Left lung (tissue), 14 donors: Measurements from ENCODE around the gene PCDHGA1. TPM values are rescaled to one million over a fixed set of nuclear protein-coding genes. Genes with fewer than 3 reads are reported as not detected.

ENCODE experiments used
- ATAC-seq: fragments of 200-7000 bp; cut with Tn5 transposase; one replicate; pipeline ENCODE4 v1.9.1; 2020; ENCODE audit warnings: moderate library complexity
- DNase-seq, 4 donors: peaks; one replicate each; pipeline ENCODE4 v3.0.0-alpha.2; 2013 to 2020
- H3K27ac ChIP-seq, 2 donors: fragments of 200-600 bp; sonication (generic) in 1 of 2; one replicate each; pipeline versions ENCODE4 v1.5.0 to v1.8.0; 2020 to 2021
- H3K27me3 ChIP-seq, 2 donors: fragments of 200-600 bp; sonication (generic) in 1 of 2; one replicate each; pipeline versions ENCODE4 v1.5.0 to v1.8.0; 2020 to 2021
- H3K36me3 ChIP-seq, 2 donors: fragments of 200-600 bp; sonication (generic) in 1 of 2; one replicate each; pipeline versions ENCODE4 v1.5.0 to v1.8.0; 2020 to 2021
- H3K4me1 ChIP-seq, 2 donors: fragments of 200-600 bp; one replicate each; pipeline ENCODE4 v1.8.0; 2021
- H3K4me3 ChIP-seq, 2 donors: fragments of 200-600 bp; sonication (generic) in 1 of 2; one replicate each; pipeline versions ENCODE4 v1.5.0 to v1.8.0; 2020 to 2021; ENCODE audit warnings: mild to moderate bottlenecking in 1 of 2
- H3K9me3 ChIP-seq, 2 donors: fragments of 200-600 bp; sonication (generic) in 1 of 2; one replicate each; pipeline versions ENCODE4 v1.5.0 to v1.8.0; 2020 to 2021
- CTCF ChIP-seq, 2 donors: fragments of 200-600 bp; sonication (generic) in 1 of 2; IDR thresholded peaks; one replicate each; pipeline versions ENCODE4 v1.5.0 to v1.8.0; 2021; ENCODE audit warnings: antibody characterized with exemption in 2 of 2
- intact Hi-C, 2 donors: fragments of 100-400 bp; cut with DNase I; formaldehyde crosslinking; loops; one replicate each; pipeline versions ENCODE4 v1.11.2 to v1.14.2; 2022
- long read RNA-seq, 12 donors: library from polyadenylated mRNA in 2 of 12; unstranded in 2 of 12; transcript quantifications; one replicate each; pipeline ENCODE4 v2.0.0 and lab custom pipeline, GENCODE V29; 2019 to 2026
- polyA plus RNA-seq, 6 donors: library from polyadenylated mRNA; unstranded; fragments of 120-200 nt; gene quantifications; one replicate each; pipeline ENCODE4 v1.2.1, GENCODE V29; 2013; ENCODE audit not compliant: insufficient read length in 6 of 6
- total RNA-seq, 2 donors: library from RNA; stranded (reverse); fragmentation: NEBNext Ultra II Directional; extraction: Animal tissue kit (Norgen Biotek cat#: 25700); gene quantifications; one replicate each; pipeline ENCODE4 v1.2.1, GENCODE V29; 2021
- donor health status: DM: no; HTN: yes; CAD: no.
- donor health status: DM: no; HTN: no; CAD: no.

The PCDHGA1 gene
- total RNA-seq = under 1 TPM; 0.38 to 0.42 TPM
- polyA plus RNA-seq = 1 to 10 TPM in 1 of 6 donors, under 1 TPM in 5; 0.39 to 1.1 (median 0.81) TPM
- long read RNA-seq, donor 1, full-length matches to known transcripts = 1 of 1 reads
- long read RNA-seq, donor 1, partial matches to known transcripts = 0 of 1 reads
- long read RNA-seq, donor 1, other reads (novel, unspliced or antisense) = 0 of 1 reads
- long read RNA-seq, donor 2, full-length matches to known transcripts = 3 of 3 reads
- long read RNA-seq, donor 2, partial matches to known transcripts = 0 of 3 reads
- long read RNA-seq, donor 2, other reads (novel, unspliced or antisense) = 0 of 3 reads
- long read RNA-seq, donor 3, full-length matches to known transcripts = 1 of 1 reads
- long read RNA-seq, donor 3, partial matches to known transcripts = 0 of 1 reads
- long read RNA-seq, donor 3, other reads (novel, unspliced or antisense) = 0 of 1 reads
- long read RNA-seq, donor 4 = 0 reads
- long read RNA-seq, donor 5, full-length matches to known transcripts = 1 of 1 reads
- long read RNA-seq, donor 5, partial matches to known transcripts = 0 of 1 reads
- long read RNA-seq, donor 5, other reads (novel, unspliced or antisense) = 0 of 1 reads
- long read RNA-seq, donor 6 = 0 reads
- long read RNA-seq, donor 7 = 0 reads
- long read RNA-seq, donor 8, full-length matches to known transcripts = 3 of 3 reads
- long read RNA-seq, donor 8, partial matches to known transcripts = 0 of 3 reads
- long read RNA-seq, donor 8, other reads (novel, unspliced or antisense) = 0 of 3 reads
- long read RNA-seq, donor 9 = 0 reads
- long read RNA-seq, donor 10 = 0 reads
- long read RNA-seq, donor 11, full-length matches to known transcripts = 8 of 8 reads
- long read RNA-seq, donor 11, partial matches to known transcripts = 0 of 8 reads
- long read RNA-seq, donor 11, other reads (novel, unspliced or antisense) = 0 of 8 reads
- long read RNA-seq, donor 12 = 0 reads

- no peak for ATAC-seq
- Histone ChIP-seq H3K4me3 (no peak within 1 kb of the TSS), H3K27ac (no peak within 1 kb of the TSS), H3K36me3 (no peaks in the 10 kb centered on the region), H3K9me3 (peaks cover 0 to 87% of the 10 kb centered on the region in 2 donors), H3K4me1 (no peaks in the 10 kb centered on the region), H3K27me3 (peaks cover 21 to 81% of the 10 kb centered on the region in 2 donors)
- TF ChIP-seq CTCF (IDR thresholded peaks at IDR 0.05) = no peak
- DNase-seq = no peak
- intact Hi-C loops = loop anchor here in 1 of 2 donors (10.0 kb wide), 1 partner anchor 224 kb away; no protein-coding TSS in a partner anchor
Measured at GRCh38 chr5:141330299-141331080, at the start of gene PCDHGA1. Gene PCDHGA1, plus strand, starts transcription at chr5:141330514.

- Histone ChIP-seq H3K27ac (no peak overlapping the region), H3K27me3 (no peaks in the 10 kb centered on the region), H3K9me3 (peaks cover 0 to 100% of the 10 kb centered on the region in 2 donors), H3K4me3 (no peak overlapping the region), H3K4me1 (no peaks in the 10 kb centered on the region), H3K36me3 (peaks cover 0 to 25% of the 10 kb centered on the region in 2 donors)
- ATAC-seq = no peak
- no peak for TF ChIP-seq CTCF (IDR thresholded peaks at IDR 0.05)
- DNase-seq = no peak
- intact Hi-C loops = no loop called here
Measured at GRCh38 chr5:141298376-141298775, 31.9 kb upstream of the PCDHGA1 start.

- H3K27me3 ChIP-seq = no peaks in the 10 kb centered on the region
- H3K9me3 ChIP-seq = peaks cover 0 to 100% of the 10 kb centered on the region in 2 donors
- no peak within 1 kb of the TSS for H3K27ac ChIP-seq
- no peak within 1 kb of the TSS for H3K4me3 ChIP-seq
- TF ChIP-seq CTCF (IDR thresholded peaks at IDR 0.05) = no peak
- H3K4me1 ChIP-seq = no peaks in the 10 kb centered on the region
- DNase-seq (peak in 1 of 4 donors; percentile 62), ATAC-seq (no peak)
- peaks cover 0 to 12% of the 10 kb centered on the region in 2 donors for H3K36me3 ChIP-seq
- intact Hi-C loops = no loop called here
Measured at GRCh38 chr5:141303756-141304155, 26.6 kb upstream of the PCDHGA1 start, which contains the start of gene SLC25A2. Gene SLC25A2, minus strand, starts transcription at chr5:141304049. Its CDS starts 184 bp downstream, at chr5:141303865.

GRCh38 chr5:141306630-141307029 is 23.7 kb upstream of the PCDHGA1 start:
- H3K36me3 ChIP-seq = peaks cover 0 to 12% of the 10 kb centered on the region in 2 donors
- no peak for TF ChIP-seq CTCF (IDR thresholded peaks at IDR 0.05)
- H3K27me3 ChIP-seq = no peaks in the 10 kb centered on the region
- H3K4me3 ChIP-seq = no peak overlapping the region
- H3K27ac ChIP-seq = no peak overlapping the region
- peaks cover 0 to 100% of the 10 kb centered on the region in 2 donors for H3K9me3 ChIP-seq
- ATAC-seq (no peak), DNase-seq (no peak)
- intact Hi-C loops = no loop called here
- H3K4me1 ChIP-seq = no peaks in the 10 kb centered on the region
